Thyroid gland (tissue), 4 donors: ENCODE measurements around the gene FPR1. TPM values are rescaled to one million over a fixed set of nuclear protein-coding genes. Genes with fewer than 3 reads are reported as not detected.

Experiments used
- DNase-seq, 2 donors: peaks; one replicate each; pipeline ENCODE4 v3.0.0-alpha.2; 2019
- H3K27ac ChIP-seq, 3 donors: fragments of 200-600 bp; sonication (generic); 1 replicate in 2 of 3; 2 replicates in 1 of 3; pipeline ENCODE4 v1.5.1; 2016 to 2019; ENCODE audit warnings: mild to moderate bottlenecking in 1 of 3, moderate library complexity in 1 of 3
- H3K27me3 ChIP-seq: fragments of 200-600 bp; sonication (generic); one replicate; pipeline ENCODE4 v1.5.1; 2019
- H3K36me3 ChIP-seq, 2 donors: fragments of 200-600 bp; sonication (generic); one replicate each; pipeline ENCODE4 v1.5.1; 2016 to 2019
- H3K4me1 ChIP-seq, 2 donors: fragments of 200-600 bp; sonication (generic); one replicate each; pipeline ENCODE4 v1.5.1; 2017 to 2019
- H3K4me3 ChIP-seq, 3 donors: fragments of 200-600 bp; sonication (generic); replicated peaks in 1 of 3; 1 replicate in 2 of 3; 2 replicates in 1 of 3; pipeline ENCODE4 v1.5.1; 2016; ENCODE audit warnings: mild to moderate bottlenecking in 1 of 3
- H3K9me3 ChIP-seq: fragments of 200-600 bp; sonication (generic); one replicate; pipeline ENCODE4 v1.5.1; 2017
- CTCF ChIP-seq, 6 experiments: fragments of 200-600 bp in 3 of 6; fragments of 450-650 bp in 3 of 6; sonication (generic) in 3 of 6; IDR thresholded peaks; one replicate each; pipeline ENCODE4 v1.5.1; 2016 to 2019; ENCODE audit warnings: antibody characterized with exemption in 6 of 6, mild to moderate bottlenecking in 2 of 6, inconsistent platforms in 1 of 6, moderate library complexity in 1 of 6
- POLR2A ChIP-seq, 2 donors: fragments of 450-650 bp; IDR thresholded peaks; one replicate each; pipeline ENCODE4 v1.6.1; 2017; ENCODE audit warnings: antibody characterized with exemption in 2 of 2, mild to moderate bottlenecking in 2 of 2, moderate library complexity in 1 of 2
- WGBS, 2 donors: methylation state at CpG; one replicate each; pipeline ENCODE4 v1.1.5; 2017; 5-methylcytosine and 5-hydroxymethylcytosine counted together
- intact Hi-C: fragments of 100-400 bp; cut with DNase I; formaldehyde crosslinking; loops from one replicate; pipeline ENCODE4 v1.15.1; 2023
- total RNA-seq, 4 donors: library from RNA; depleted of rRNA; stranded (reverse); fragments of >200 nt; gene quantifications; one replicate each; pipeline ENCODE4 v1.2.3, GENCODE V29; 2016

The FPR1 gene
- total RNA-seq, 4 donors from 2014 or later, result 1.7 to 5.8 (median 3.3) TPM

GRCh38 chr19:51719251-51719988 lies 32.3 kb downstream of the FPR1 start:
- TF ChIP-seq POLR2A (IDR thresholded peaks at IDR 0.05) (no peak), CTCF (IDR thresholded peaks at IDR 0.05) (no peak)
- no peaks in the 10 kb centered on the region for H3K36me3 ChIP-seq
- intact Hi-C loops, result no loop called here
- no peaks in the 10 kb centered on the region for H3K4me1 ChIP-seq
- H3K9me3 ChIP-seq, result no peaks in the 10 kb centered on the region
- peaks cover 4% of the 10 kb centered on the region for H3K27me3 ChIP-seq
- H3K27ac ChIP-seq, result no peak overlapping the region
- DNase-seq, result no peak
- H3K4me3 ChIP-seq, result no peak overlapping the region
- 3 to 4% methylated on average over 22 to 30 of the region's 83 CpGs for WGBS, 2 donors

GRCh38 chr19:51716925-51717324 lies 34.8 kb downstream of the FPR1 start:
- Histone ChIP-seq H3K27ac (no peak overlapping the region), H3K4me3 (no peak overlapping the region), H3K27me3 (peaks cover 4% of the 10 kb centered on the region), H3K36me3 (no peaks in the 10 kb centered on the region), H3K9me3 (no peaks in the 10 kb centered on the region), H3K4me1 (no peaks in the 10 kb centered on the region)
- 76 to 87% methylated on average over 4 to 11 of the region's 11 CpGs for WGBS, 2 donors
- TF ChIP-seq POLR2A (IDR thresholded peaks at IDR 0.05), result no peak
- DNase-seq, result no peak
- intact Hi-C loops, result no loop called here

GRCh38 chr19:51715850-51716249 lies 35.8 kb downstream of the FPR1 start:
- Histone ChIP-seq H3K4me3 (no peak overlapping the region), H3K36me3 (no peaks in the 10 kb centered on the region), H3K9me3 (no peaks in the 10 kb centered on the region), H3K4me1 (no peaks in the 10 kb centered on the region), H3K27ac (no peak overlapping the region), H3K27me3 (peaks cover 4% of the 10 kb centered on the region)
- 80 to 82% methylated on average over 3 of the region's 3 CpGs for WGBS, 2 donors
- no peak for TF ChIP-seq CTCF (IDR thresholded peaks at IDR 0.05)
- TF ChIP-seq POLR2A (IDR thresholded peaks at IDR 0.05), result no peak
- DNase-seq, result no peak
- intact Hi-C loops, result no loop called here

GRCh38 chr19:51714848-51715247 lies 36.8 kb downstream of the FPR1 start:
- Histone ChIP-seq H3K9me3 (no peaks in the 10 kb centered on the region), H3K36me3 (no peaks in the 10 kb centered on the region), H3K4me1 (no peaks in the 10 kb centered on the region), H3K4me3 (no peak overlapping the region), H3K27ac (no peak overlapping the region), H3K27me3 (peaks cover 4% of the 10 kb centered on the region)
- 65 to 66% methylated on average over 3 of the region's 3 CpGs for WGBS, 2 donors
- intact Hi-C loops, result no loop called here
- TF ChIP-seq POLR2A (IDR thresholded peaks at IDR 0.05), result no peak
- TF ChIP-seq CTCF (IDR thresholded peaks at IDR 0.05), result no peak
- no peak for DNase-seq

GRCh38 chr19:51713319-51714285 lies 38.1 kb downstream of the FPR1 start:
- Histone ChIP-seq H3K9me3 (no peaks in the 10 kb centered on the region), H3K4me1 (no peaks in the 10 kb centered on the region), H3K4me3 (no peak overlapping the region), H3K27me3 (peaks cover 4% of the 10 kb centered on the region), H3K27ac (no peak overlapping the region), H3K36me3 (no peaks in the 10 kb centered on the region)
- intact Hi-C loops, result no loop called here
- TF ChIP-seq CTCF (IDR thresholded peaks at IDR 0.05) (no peak), POLR2A (IDR thresholded peaks at IDR 0.05) (no peak)
- 86 to 89% methylated on average over 50 to 57 of the region's 74 CpGs for WGBS, 2 donors
- no peak for DNase-seq
